PC-3 (cell line): ENCODE results near the gene POU2AF3.

Experiments used
- CTCF ChIP-seq: fragments of 300-600 bp; sonication (generic); conservative IDR thresholded peaks from 2 replicates; pipeline ENCODE4 v1.5.1; 2017; ENCODE audit warnings: antibody characterized with exemption, low read depth, mild to moderate bottlenecking, low read length
- EZH2phosphoT487 ChIP-seq: fragments of 300-600 bp; sonication (generic); IDR thresholded peaks from 2 replicates; pipeline ENCODE4 v1.6.1; 2018; ENCODE audit warnings: mild to moderate bottlenecking, antibody characterized with exemption, low read length, borderline replicate concordance

GRCh38 chr11:111306321-111306720, 8.0 kb downstream of the POU2AF3 start:
- TF ChIP-seq CTCF = no peak
- no peak for TF ChIP-seq EZH2phosphoT487
